Stimulated activated CD8-positive, alpha-beta memory T cell treated with anti-CD3 and anti-CD28 coated beads, Interleukin-15, amount 100 ng/mL, for 48 hours (primary cell): ENCODE measurements around the gene FAM151A.

ENCODE experiments used
- DNase-seq, 2 donors: peaks; one replicate each; pipeline ENCODE4 v3.0.0-alpha.2; 2020; ENCODE audit warnings: low read depth in 2 of 2

Gene FAM151A

DNA sequence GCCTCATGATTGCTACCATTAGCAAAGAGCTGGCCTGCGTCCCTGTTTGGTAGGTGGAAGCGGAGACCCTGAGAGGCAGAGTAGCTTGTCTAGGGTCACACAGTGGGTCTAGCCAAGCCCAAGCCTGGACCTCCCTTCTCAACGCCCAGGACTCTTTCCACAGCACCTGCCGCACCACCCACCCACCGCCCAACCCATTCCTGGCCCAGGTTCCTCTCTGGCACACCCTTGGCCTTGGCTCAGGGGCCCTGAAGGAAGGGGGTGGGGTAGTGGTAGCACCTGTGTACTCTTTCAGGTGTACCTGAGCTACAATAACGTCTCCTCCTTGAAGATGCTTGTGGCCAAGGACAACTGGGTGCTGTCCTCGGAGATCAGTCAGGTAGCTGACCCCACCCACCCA is 19.3 kb downstream of the FAM151A start:
- no peak for DNase-seq

DNA sequence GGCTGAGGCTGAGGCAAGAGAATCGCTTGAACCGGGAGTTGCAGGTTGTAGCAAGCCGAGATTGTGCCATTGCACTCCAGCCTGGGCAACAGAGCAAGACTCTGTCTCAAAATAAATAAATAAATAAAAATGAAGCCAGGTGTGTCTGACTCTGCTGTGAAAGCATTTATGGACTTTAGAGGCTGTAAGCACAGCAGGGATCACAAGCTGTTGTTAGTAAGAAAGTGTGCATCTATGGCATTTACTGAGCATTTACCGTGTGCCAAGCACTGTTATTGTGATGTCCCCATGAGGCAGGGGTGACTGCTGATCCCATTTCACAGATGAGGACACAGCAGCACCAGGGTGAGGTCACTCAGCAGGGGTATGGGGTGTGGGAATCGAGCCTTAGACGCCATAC is 20.1 kb downstream of the FAM151A start:
- DNase-seq, result no peak

DNA sequence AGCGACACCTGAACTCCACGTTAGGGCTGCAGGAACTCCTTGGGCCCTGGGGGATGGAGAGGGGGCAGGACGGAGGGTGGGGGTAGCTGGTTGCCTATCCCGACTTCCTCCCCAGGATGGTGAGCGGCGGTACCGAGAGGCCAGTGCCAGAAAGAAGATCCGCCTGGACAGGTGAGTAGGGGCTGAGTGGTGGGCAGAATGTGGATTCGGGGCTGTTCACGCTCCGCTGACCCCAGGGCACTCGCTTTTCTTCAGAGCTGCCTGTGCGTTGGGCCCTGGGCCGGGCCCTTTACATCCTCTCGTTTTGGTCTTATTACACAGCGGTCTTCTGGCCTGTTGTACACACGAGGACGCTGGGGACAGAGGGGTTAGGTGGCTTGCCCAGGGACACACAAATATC is 20.8 kb downstream of the FAM151A start:
- DNase-seq, result no peak

GRCh38 chr1:54601730-54602129 is 21.6 kb downstream of the FAM151A start:
- no peak for DNase-seq

GRCh38 chr1:54600947-54601721 is 22.2 kb downstream of the FAM151A start:
- DNase-seq, result no peak

DNA sequence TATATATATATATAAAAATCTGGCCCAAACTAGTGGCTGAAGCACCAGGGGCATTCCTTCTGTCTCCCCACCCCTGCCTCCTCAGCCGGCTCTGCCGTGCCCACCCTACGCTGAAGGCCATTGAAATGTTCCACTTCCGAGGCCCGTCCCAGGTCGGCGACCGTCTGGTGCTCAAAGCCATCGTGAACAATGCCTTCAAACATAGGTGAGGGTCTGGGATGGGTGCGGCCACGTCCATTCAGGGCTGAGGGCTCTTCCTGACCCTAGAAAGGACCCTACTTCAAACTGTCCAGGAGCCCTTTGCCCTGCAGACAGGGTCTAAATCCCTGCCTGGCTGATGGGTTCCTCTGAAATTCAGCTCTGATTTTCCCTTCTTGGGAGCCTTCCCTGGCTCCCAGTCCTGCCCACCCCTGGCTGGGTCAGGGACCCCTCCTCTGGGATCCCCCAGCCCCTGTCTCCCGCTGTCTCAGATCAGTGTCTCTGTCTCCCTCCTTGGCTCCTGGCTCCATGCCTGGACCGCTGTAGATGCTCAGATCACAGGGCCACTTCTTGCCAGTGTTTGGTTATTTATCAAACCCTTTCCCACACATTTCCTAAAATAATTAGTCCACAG is 24.0 kb downstream of the FAM151A start:
- no peak for DNase-seq

DNA sequence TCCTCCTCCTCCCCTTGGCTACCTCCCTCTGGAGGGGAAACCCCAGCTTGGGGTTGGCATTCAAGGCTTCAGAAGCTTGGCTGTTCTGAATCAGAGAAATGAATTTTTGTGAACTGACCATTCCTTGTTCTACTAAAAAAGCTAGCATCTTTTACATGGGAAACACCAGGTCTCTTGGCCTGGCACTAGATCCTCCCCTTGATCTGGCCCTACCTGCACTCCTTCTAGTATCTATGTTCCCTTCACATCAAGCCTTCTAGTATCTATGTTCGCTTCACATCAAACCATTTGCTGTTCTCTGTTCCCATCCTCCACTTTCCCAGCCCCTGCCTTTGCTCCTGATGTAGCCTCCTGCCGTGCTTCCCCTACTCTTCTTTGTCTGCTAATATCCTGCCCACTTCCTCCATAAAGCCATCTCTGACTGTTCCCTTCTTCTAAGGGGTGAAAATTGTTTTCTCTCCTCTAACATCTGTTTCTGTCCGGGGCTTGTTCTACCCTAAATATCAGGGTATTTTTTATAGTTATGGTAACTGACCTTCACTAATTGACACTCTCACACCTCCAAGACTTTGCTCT is 25.8 kb downstream of the FAM151A start:
- DNase-seq, result no peak

DNA sequence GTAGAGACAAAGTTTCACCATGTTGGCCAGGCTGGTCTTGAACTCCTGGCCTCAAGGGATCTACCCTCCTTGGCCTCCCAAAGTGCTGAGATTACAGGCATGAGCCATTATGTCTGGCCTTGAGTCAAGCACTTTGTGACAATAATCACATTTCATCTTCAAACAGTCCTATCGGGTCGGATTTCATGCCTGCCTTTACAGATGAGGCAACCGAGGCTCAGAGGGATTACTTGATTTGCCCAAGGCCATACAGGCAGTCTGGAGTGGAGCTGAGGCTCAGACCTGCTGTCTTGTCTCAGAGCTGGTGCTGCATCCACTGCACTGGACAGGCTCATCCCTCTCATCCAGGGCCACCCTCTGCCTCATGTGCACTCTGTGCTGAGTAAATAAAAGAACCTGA is 26.6 kb downstream of the FAM151A start:
- DNase-seq, result no peak

DNA sequence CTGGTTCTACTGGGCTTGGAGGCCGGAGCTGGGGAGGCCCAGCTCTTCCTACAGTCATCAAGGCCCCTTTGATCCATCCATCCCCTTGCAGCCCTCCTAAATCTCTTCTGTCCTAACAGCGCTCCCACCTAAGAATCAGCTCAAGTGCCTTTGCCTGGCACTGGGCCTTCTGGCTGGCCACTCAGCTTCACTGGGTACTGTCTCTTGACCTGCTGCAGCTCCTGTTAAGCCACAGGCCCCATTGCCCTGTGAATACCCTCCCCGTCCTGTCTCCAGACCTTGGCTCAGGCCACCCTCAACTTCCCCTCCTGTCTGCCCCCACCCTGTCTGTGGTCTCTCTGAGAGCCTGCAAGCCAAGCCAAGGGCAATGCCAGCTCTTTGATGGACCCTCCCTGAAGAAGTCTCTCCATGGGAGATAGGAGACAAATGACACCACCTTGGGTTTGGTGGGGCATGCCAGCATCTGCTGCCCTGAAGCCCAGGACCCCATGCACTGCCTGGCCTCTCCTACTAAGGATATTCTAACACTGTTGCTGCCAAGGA is 27.3 kb downstream of the FAM151A start:
- no peak for DNase-seq

- no peak for DNase-seq
Observed at GRCh38 chr1:54594463-54594862, 28.9 kb downstream of the FAM151A start.

DNA sequence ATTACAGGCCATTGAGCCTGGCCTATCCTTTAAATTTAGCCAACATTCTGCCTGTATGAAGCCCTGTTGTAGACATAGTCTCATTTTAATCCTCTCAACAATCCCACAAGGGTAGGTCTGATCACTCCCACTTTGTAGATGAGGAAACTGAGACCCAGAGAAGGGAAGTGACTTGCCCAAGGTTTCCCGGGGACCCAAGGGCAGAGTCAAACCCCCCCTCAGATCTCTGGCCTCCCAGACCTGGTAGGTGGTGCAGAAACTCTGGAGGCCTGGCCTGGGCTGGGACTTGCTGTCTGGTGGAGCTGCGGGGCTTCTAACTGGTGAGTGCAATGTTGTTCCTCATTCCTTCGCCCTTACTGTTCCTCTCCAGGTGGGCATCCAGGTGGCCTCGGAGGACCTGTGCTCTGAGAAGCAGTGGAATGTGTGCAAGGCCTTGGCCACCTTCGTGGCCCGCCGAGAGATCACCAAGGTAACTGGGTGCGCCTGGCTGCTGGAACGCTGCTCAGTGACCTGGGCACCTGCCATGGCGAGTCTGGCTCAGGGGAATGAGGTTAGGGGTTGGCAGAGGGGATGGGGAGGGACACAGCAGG is 29.7 kb downstream of the FAM151A start:
- DNase-seq, result no peak

GRCh38 chr1:54591127-54591756 is 32.1 kb downstream of the FAM151A start:
- no peak for DNase-seq

- no peak for DNase-seq
Observed at GRCh38 chr1:54588377-54588776, 34.9 kb downstream of the FAM151A start.

DNA sequence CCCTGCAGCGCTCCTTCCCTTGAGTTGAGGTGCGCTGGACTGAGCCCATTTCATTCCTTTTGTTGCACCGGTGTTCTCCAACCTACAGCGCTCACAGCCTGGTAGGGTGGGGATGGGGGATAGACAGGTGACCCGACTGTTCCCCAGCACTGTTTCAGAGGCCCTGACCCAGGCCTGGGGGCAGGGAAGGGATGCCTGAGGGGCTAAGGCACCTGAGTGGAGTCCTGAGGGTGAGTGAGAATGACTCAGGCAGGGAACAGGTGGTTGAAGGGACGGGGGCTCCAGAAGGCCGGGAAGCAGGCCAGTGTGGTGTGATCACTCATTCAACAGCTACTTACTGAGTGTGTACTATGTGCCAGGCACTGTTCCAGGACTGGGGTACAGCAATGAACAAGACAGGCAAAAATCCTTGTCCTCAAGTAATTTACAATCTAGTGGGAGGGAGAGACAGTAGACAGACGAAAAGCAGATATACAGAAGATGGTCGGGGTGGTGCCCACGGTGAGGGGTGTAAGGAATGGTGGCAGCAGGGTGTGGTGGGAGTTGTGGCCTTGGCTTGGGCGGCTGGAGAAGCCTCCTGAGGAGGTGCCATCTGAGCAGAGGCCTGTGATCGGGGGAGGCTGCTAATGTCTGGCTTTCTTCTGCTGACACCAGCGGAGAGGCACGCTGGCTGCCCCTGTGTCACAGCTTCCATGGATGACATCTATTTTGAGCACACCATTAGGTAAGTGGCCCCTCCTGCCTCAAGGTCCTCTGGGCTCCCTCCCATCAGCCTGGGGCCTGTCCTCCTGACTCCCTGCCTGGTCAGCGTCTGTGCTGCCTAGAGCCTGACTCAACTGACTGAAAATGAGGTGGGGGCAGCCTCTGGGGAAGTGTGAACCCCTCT is 37.9 kb downstream of the FAM151A start:
- DNase-seq, result no peak

DNA sequence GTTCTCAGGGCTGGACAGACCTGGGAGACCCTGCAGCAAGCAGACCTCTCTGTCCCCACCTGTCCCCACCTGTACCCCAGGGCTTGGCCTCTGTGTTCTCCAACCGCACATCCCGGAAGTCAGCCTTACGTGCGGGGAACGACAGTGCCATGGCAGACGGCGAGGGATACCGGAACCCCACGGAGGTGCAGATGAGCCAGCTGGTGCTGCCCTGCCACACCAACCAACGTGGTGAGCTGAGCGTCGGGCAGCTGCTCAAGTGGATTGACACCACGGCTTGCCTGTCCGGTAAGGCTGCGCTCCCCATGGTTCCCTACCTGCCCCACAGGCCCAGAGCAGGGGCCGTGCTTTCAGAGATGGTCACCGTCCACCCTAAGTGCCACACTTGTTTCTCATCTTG is 38.8 kb downstream of the FAM151A start:
- no peak for DNase-seq

DNA sequence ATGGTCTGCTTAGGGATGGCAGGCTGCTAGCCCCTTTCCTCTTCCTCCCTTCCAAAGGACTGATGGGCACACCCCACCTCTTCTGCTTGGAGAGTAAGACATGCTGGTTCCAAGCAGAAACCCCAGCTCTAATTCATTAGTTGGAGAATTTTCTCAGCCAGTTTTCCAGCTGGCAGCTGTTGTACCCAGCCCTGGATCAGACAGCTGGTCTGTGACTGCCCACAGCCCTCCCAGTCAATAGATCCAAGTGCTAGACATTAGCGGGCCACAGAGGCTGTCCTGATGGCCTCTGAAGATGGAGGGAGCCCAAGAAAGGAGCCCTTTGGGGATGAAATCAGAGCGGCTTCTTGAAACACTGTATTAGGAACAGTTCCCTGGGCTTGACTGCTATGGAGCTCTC is 39.5 kb downstream of the FAM151A start:
- DNase-seq, result no peak

DNA sequence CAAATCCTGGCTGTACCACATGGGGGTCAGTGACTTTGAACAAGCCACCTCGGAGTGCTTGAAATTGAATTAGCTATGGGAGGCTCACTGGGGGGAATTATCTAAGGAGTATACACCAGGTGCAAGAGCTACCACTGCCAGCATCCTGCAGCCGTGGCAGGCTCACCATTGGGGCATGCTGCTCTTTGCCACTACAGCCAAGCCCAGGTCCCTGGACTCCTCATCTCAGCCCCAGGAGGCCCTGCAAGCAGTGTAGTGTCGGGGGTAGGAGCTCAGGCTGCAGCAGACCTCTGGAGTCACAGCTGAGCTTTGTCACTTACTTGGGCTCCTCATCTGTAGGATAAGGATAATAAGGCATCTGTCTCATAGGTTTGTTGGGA is 40.0 kb downstream of the FAM151A start:
- no peak for DNase-seq

- no peak for DNase-seq
Observed at GRCh38 chr1:54582566-54583306, 40.6 kb downstream of the FAM151A start.

DNA sequence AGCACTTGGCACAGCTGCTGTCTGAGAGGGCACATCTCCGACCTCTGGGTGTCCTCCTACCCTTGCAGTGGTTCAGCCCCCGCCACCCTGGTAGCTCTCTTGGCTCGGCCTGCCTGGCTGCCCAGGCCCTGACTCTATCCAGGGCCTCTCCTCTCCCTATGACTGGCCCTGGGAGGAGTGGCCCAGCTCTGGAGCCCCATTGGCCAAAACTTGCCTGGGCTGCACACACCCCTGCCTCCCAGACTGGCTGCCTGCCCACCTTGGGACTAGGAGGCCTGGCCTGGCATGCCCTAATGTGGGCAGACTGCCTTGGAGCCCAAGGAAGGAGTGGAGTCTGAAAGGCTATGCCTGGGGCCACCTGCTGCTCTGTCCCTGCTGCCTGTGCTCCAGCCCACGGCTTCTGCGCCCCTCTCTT is 41.7 kb downstream of the FAM151A start:
- no peak for DNase-seq

DNA sequence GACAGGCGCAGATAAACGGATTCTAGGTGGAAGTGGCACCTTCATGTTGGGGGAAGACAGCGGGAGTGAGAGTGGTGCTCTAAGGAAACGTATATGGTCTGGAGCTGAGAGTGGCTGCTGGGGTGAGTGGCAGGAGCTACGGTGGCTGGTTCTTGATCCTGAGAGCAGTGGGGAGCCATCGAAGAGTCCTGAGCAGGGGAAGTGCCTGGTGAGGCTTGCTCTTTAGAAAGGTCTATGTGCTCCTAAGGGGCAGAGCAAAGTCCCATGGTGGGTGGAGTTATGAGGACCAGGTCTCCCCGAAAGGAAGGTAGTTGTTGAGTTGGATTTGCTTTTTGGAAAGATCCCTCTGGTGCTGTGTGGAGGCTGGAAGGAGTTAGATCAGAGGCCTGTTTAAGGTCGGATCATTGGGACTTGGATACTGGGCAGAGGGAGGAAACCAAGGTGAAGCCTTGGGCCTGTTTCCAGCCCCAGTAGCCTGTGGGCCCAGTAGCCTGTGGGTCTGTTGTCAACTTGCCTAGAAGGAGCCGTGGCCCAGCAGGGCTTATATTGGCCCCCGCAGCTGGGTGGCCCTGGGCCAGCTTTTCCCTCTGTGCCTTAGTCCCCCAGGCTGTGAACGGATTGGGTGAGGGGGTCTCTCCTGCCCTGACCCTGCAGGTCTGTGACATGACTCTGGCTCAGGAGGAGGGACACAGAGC is 42.3 kb downstream of the FAM151A start:
- no peak for DNase-seq
